Measurements from ENCODE around the gene VTI1A. TPM values are rescaled to one million over a fixed set of nuclear protein-coding genes. Genes with fewer than 3 reads are reported as not detected.

VTI1A gene
- polyA plus RNA-seq, 2 of the 4 experiments (the other 2 are of a cell fraction): 17.0 to 25.3 TPM

GRCh38 chr10:112769081-112769480 is 322.1 kb downstream of the VTI1A start:
- Histone ChIP-seq H3K9me3 (no peaks in the 10 kb centered on the region), H3K4me3 (no peak overlapping the region), H3K4me2 (no peak overlapping the region), H3K27ac (no peak overlapping the region), H3K4me1 (no peaks in the 10 kb centered on the region)
- ATAC-seq (no peak), DNase-seq (ENCODE audit: low read depth in 1 of 2, low spot score in 1 of 2) (no peak), FAIRE-seq (no peak)
- ChIA-PET CTCF (no interaction called here), POLR2A (no interaction called here)
- no peak for TF ChIP-seq BHLHE40 (IDR thresholded peaks at IDR 0.05; ENCODE audit: low read depth, low read length)
- no peak for TF ChIP-seq FOSB (CRISPR knock-in tag; IDR thresholded peaks at IDR 0.05)
- no peak for TF ChIP-seq SMC3 (IDR thresholded peaks at IDR 0.05)
- no peak for TF ChIP-seq EHMT2 (IDR thresholded peaks at IDR 0.05; ENCODE audit: low read depth)
- no peak for TF ChIP-seq EP300 (IDR thresholded peaks at IDR 0.05)
- no peak for TF ChIP-seq MAX (IDR thresholded peaks at IDR 0.05)
- TF ChIP-seq NPAS2 (CRISPR knock-in tag; IDR thresholded peaks at IDR 0.05; ENCODE audit: borderline replicate concordance): no peak
- no peak for TF ChIP-seq E2F6 (IDR thresholded peaks at IDR 0.05; ENCODE audit: borderline replicate concordance, low read depth)
- TF ChIP-seq EHF (CRISPR knock-in tag; IDR thresholded peaks at IDR 0.05): no peak
- no peak for TF ChIP-seq CTCF (IDR thresholded peaks at IDR 0.05)
- TF ChIP-seq KDM1A (IDR thresholded peaks at IDR 0.05; ENCODE audit: low read depth): no peak
- no peak for TF ChIP-seq GATA3 (IDR thresholded peaks at IDR 0.05; ENCODE audit: borderline replicate concordance)
- no peak for TF ChIP-seq HEYL (CRISPR knock-in tag; IDR thresholded peaks at IDR 0.05)
- no peak for TF ChIP-seq TFCP2L1 (CRISPR knock-in tag; IDR thresholded peaks at IDR 0.05)
- WGBS (ENCODE audit: missing lambda C conversion rate): 71% methylated on average over 2 of the region's 2 CpGs

GRCh38 chr10:112769611-112770370 is 322.8 kb downstream of the VTI1A start:
- Histone ChIP-seq H3K27ac (no peak overlapping the region), H3K4me2 (no peak overlapping the region), H3K9me3 (no peaks in the 10 kb centered on the region), H3K4me1 (no peaks in the 10 kb centered on the region; the same call in 2 of the 3 replicates), H3K4me3 (no peak overlapping the region)
- 85% methylated on average over 6 of the region's 6 CpGs for WGBS (ENCODE audit: missing lambda C conversion rate)
- no peak for DNase-seq (ENCODE audit: low read depth in 1 of 2, low spot score in 1 of 2)
- TF ChIP-seq EHMT2 (IDR thresholded peaks at IDR 0.05; ENCODE audit: low read depth) (no peak), KDM5A (IDR thresholded peaks at IDR 0.05) (no peak), ATOH8 (CRISPR knock-in tag; IDR thresholded peaks at IDR 0.05; ENCODE audit: low read depth) (no peak), EP300 (IDR thresholded peaks at IDR 0.05) (no peak), ZC3H11A (IDR thresholded peaks at IDR 0.05) (no peak), ZNF302 (CRISPR knock-in tag; IDR thresholded peaks at IDR 0.05) (no peak), CBX8 (IDR thresholded peaks at IDR 0.05) (no peak), JUN (IDR thresholded peaks at IDR 0.05) (no peak), NR3C1 (IDR thresholded peaks at IDR 0.05) (no peak), FOXS1 (CRISPR knock-in tag; IDR thresholded peaks at IDR 0.05) (no peak), FOSB (CRISPR knock-in tag; IDR thresholded peaks at IDR 0.05) (no peak), REST (IDR thresholded peaks at IDR 0.05) (no peak), CHD4 (IDR thresholded peaks at IDR 0.05; ENCODE audit: borderline replicate concordance) (no peak), JUNB (IDR thresholded peaks at IDR 0.05) (no peak), RARB (CRISPR knock-in tag; IDR thresholded peaks at IDR 0.05) (no peak), HOXB5 (CRISPR knock-in tag; IDR thresholded peaks at IDR 0.05) (no peak), ZFP36 (IDR thresholded peaks at IDR 0.05; ENCODE audit: borderline replicate concordance, partially characterized antibody) (no peak), ESRRA (IDR thresholded peaks at IDR 0.05; ENCODE audit: borderline replicate concordance, low read length) (no peak), POLR2AphosphoS2 (conservative IDR thresholded peaks at IDR 0.05; ENCODE audit: low read length) (no peak), ELK1 (IDR thresholded peaks at IDR 0.05; ENCODE audit: low read depth, low read length) (no peak)
- ChIA-PET POLR2A (no interaction called here), CTCF (interaction anchor here (0.6 kb wide), 1 partner anchor 594 kb away, joined by 5 read pairs; no protein-coding TSS in a partner anchor)
- ATAC-seq: no peak
- FAIRE-seq: no peak

Data from A549 (cell line).